GM10266 (cell line): ENCODE results near the gene TRMT11.
A peak's percentile ranks its signal among the peaks of the same experiment; 100 is the strongest.

Source experiments
- DNase-seq: peaks from one replicate; pipeline ENCODE4 v3.0.0; 2012; ENCODE audit errors: extremely low spot score
- TF ChIP-seq, protein P1 (sequence below): IDR thresholded peaks from 2 replicates; pipeline ENCODE4 v1.5.1; 2012; ENCODE audit warnings: mild to moderate bottlenecking, low read depth; ENCODE audit not compliant: control insufficient read depth, insufficient read depth; ENCODE audit errors: missing control alignments

Gene TRMT11

DNA sequence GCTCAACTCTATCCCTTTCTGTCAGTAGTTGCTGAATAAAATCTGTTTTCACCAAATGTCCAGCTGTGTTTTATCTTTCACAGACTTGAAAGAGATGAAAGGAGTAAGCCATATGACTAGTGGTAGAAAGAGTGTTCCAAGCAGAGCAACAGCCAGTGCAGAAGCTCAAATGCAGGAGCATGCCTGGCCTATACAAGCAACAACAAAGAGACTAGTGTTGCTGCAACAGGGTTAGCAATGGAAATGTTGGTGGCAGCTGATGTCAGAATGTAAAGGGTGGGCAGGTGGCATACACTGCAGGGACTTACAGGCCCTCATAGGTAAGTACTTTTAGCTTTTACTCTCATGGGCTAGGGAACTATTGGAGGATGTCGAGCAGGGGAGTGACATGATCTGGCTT is 35.0 kb upstream of the TRMT11 start:
- DNase-seq = no peak
- TF ChIP-seq, protein P1, sequence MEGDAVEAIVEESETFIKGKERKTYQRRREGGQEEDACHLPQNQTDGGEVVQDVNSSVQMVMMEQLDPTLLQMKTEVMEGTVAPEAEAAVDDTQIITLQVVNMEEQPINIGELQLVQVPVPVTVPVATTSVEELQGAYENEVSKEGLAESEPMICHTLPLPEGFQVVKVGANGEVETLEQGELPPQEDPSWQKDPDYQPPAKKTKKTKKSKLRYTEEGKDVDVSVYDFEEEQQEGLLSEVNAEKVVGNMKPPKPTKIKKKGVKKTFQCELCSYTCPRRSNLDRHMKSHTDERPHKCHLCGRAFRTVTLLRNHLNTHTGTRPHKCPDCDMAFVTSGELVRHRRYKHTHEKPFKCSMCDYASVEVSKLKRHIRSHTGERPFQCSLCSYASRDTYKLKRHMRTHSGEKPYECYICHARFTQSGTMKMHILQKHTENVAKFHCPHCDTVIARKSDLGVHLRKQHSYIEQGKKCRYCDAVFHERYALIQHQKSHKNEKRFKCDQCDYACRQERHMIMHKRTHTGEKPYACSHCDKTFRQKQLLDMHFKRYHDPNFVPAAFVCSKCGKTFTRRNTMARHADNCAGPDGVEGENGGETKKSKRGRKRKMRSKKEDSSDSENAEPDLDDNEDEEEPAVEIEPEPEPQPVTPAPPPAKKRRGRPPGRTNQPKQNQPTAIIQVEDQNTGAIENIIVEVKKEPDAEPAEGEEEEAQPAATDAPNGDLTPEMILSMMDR = no peak

DNA sequence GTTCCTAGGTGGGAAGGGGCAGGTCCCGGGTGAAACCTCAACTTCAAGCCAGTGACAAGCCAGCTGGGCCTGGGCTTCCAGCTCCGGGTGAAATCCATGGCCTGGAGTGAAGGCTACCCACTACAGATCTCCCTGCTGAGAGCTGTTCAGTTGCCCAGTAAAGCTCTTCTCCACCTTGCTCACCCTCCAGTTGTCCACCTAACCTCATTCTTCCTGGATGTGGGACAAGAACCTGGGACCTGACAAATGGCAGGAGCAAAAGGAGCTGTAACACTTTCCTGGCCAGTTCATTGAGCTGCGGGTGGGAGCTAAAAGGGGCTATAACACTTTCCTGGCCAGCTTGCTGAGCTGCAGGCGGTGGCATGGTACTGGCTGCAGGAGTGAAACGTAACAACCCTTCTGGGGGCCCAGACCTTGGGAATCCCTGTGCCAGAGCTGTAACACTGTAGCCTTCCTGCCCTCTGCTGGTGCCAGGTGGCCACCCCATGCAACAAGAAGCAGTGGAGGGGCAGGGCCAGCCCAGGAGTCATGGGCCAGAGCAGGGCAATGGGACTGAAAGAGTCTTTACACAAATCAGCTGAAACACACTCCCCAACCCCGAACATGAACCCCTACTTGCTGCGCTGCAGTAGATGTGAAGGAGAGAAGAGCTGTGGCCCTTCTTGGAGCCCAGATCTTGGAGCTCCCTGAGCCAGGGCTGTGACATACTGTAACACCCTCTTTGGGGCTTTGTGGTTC is 33.4 kb upstream of the TRMT11 start:
- TF ChIP-seq, protein P1 = peak; percentile 74
- peak; percentile 34 for DNase-seq

DNA sequence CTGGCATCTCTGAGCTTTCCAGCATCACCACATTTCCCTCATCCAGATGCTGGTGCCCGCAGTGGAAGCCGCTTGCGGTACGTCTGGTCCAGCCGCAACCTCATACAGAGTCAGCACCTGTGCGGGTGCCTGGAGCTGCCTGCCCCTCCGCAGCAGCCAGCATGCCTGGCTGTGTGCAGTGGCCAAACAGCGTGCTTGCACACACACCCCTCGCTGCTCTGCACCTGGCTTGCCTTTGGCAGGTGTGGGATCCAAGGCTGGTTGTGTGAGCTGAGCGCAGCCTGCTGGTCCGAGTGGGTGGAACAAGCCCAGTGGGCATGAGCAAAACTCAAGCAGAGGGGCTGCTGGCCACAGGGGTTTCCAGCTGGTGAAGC is 32.9 kb upstream of the TRMT11 start:
- DNase-seq = no peak
- TF ChIP-seq, protein P1 = peak; percentile 29

DNA sequence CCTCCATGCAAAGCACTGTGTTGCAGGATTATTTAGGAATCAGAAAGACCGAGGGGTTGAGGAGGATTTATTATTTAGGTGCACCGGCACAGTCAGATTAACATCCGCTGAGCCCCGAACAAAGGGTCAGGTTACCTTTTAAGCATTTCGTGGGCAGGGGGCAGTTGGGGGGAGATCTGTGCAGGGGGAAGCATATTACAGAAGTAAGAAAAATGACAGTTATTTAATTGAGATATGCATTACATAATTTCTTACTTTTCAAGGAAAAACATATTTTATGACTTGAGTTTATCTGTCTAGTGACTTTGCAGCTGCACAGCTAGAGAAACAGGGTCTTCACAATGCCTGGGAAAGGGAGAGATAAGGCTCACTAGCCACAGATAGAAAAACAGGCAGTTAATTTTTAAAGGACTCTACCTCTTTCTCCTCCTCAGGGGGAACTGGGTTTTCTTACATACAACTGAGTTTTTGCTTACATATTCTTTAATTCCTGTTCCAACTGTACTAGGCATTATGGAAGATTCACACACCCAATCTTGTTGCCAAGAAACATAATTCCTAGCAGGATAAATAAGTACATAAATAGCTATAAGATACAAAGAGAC is 31.5 kb upstream of the TRMT11 start:
- no peak for DNase-seq
- TF ChIP-seq, protein P1 = no peak

DNA sequence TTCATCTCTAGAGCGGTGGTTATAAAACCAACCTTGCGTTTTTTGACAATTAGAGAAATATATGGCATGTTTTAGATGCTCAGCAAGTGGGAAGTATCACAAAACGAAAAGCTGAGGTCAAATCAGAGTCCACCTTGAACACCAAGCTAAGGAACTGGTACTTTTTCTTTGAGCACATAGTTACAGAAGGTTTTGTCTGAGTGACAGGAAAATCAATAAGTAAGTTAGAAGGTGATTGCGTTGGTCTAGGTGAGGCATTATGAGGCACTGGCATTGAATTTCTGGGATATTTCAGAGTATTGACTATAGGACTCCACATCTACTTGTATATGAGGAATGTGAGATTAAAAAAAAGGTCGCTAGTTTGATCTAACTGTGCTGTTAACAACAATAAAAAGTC is 30.4 kb upstream of the TRMT11 start:
- no peak for DNase-seq
- TF ChIP-seq, protein P1 = no peak

DNA sequence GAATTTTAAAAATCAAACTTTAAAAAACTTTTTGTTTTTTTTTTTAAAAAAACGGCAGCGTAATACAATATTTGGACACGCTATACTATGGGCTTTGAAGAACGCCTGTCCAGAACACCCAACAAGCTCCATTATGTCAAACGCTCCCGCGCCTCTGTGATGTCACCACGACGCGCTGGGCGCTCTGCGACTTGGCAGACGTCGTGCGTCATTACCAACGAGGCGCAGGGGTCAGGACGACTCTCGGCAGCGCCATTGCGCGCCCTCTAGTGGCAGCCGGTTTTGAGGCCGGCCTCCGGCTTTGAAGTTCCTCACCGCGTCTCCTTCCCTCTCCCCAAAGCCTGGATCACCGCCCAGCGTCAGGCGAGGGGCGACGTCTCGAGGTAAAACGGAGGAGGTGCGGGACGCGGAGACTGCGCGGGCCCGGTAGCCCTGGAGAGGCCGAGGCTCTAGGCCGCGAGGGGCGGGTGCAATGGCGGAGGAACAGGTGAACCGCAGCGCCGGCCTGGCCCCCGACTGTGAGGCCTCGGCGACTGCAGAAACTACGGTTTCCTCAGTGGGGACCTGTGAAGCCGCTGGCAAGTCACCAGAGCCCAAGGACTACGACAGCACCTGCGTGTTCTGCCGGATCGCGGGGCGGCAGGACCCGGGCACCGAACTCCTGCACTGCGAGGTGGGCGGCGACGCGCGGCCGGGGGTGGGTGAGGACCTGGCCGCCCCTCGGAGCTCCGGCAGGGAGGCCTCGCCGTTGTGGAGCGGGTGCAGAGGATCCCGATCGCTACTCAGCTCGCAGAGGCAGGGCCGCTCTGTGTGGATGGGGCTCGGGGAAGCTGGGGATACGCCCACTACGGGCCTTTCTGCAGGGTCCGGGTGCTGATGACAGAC is 29.6 kb upstream of the TRMT11 start, which contains the start of gene HINT3:
HINT3 (plus strand) TSS at position 265 of the 885 bp plus-strand sequence; CDS start at position 473, 208 bp downstream.
- peak; percentile 91 for DNase-seq
- TF ChIP-seq, protein P1 = peak; percentile 93
